Nephron (organoid): Measurements from ENCODE around the gene UFD1.
A peak's percentile ranks its signal among the peaks of the same experiment; 100 is the strongest.

Experiments used
- H3K27ac Mint-ChIP-seq, 3 experiments: 2 replicates each; pipeline ENCODE4 v1.8.0; 2020; ENCODE audit warnings: mixed read lengths in 3 of 3, mild to moderate bottlenecking in 2 of 3, moderate library complexity in 1 of 3
- H3K27me3 Mint-ChIP-seq: 2 replicates; pipeline ENCODE4 v1.8.0; 2021; ENCODE audit warnings: low read depth, mild to moderate bottlenecking, moderate library complexity, mixed read lengths
- H3K36me3 Mint-ChIP-seq: 2 replicates; pipeline ENCODE4 v1.8.0; 2020; ENCODE audit warnings: low read depth, mixed read lengths
- H3K4me1 Mint-ChIP-seq: 2 replicates; pipeline ENCODE4 v1.8.0; 2020; ENCODE audit warnings: mixed read lengths
- H3K4me3 Mint-ChIP-seq, 3 experiments: 2 replicates each; pipeline ENCODE4 v1.8.0; 2020; ENCODE audit warnings: mild to moderate bottlenecking in 3 of 3, mixed read lengths in 3 of 3, moderate library complexity in 2 of 3
- H3K9me3 Mint-ChIP-seq: 2 replicates; pipeline ENCODE4 v1.8.0; 2020; ENCODE audit warnings: mixed read lengths
- CTCF ChIP-seq, 3 experiments: fragments of 200-600 bp; sonication (generic); IDR thresholded peaks; one replicate each; pipeline ENCODE4 v1.5.0; 2021; ENCODE audit warnings: antibody characterized with exemption in 3 of 3; ENCODE audit not compliant: unreplicated experiment in 3 of 3

The UFD1 gene

GRCh38 chr22:19517919-19518611 lies 39.1 kb upstream of the UFD1 start:
- Mint-ChIP-seq H3K4me3 (peak overlapping the region in 2 of 3 experiments; percentile 39 to 46), H3K4me1 (peaks cover 11% of the 10 kb centered on the region), H3K27me3 (peaks cover 14% of the 10 kb centered on the region), H3K36me3 (peaks cover 22% of the 10 kb centered on the region), H3K27ac (peak overlapping the region; percentile 74 to 97 (median 91)), H3K9me3 (peaks cover 4% of the 10 kb centered on the region)
- TF ChIP-seq CTCF (IDR thresholded peaks at IDR 0.05; ENCODE audit: unreplicated experiment in 3 of 3), result no peak

GRCh38 chr22:19517171-19517500 lies 38.1 kb upstream of the UFD1 start:
- Mint-ChIP-seq H3K36me3 (peaks cover 29% of the 10 kb centered on the region), H3K4me1 (peaks cover 11% of the 10 kb centered on the region), H3K4me3 (no peak overlapping the region), H3K27ac (peak overlapping the region in 2 of 3 experiments; percentile 91 to 97), H3K27me3 (peaks cover 6% of the 10 kb centered on the region), H3K9me3 (peaks cover 4% of the 10 kb centered on the region)
- no peak for TF ChIP-seq CTCF (IDR thresholded peaks at IDR 0.05; ENCODE audit: unreplicated experiment in 3 of 3)

GRCh38 chr22:19516378-19517170 lies 37.6 kb upstream of the UFD1 start:
- peaks cover 35% of the 10 kb centered on the region for H3K36me3 Mint-ChIP-seq
- peaks cover 11% of the 10 kb centered on the region for H3K4me1 Mint-ChIP-seq
- peak overlapping the region in 1 of 3 experiments; percentile 97 for H3K27ac Mint-ChIP-seq
- TF ChIP-seq CTCF (IDR thresholded peaks at IDR 0.05; ENCODE audit: unreplicated experiment in 3 of 3), result no peak
- H3K9me3 Mint-ChIP-seq, result peaks cover 4% of the 10 kb centered on the region
- H3K4me3 Mint-ChIP-seq, result no peak overlapping the region
- H3K27me3 Mint-ChIP-seq, result no peaks in the 10 kb centered on the region

GRCh38 chr22:19515654-19516377 lies 36.8 kb upstream of the UFD1 start:
- H3K27ac Mint-ChIP-seq, result peak overlapping the region in 1 of 3 experiments; percentile 67
- no peak for TF ChIP-seq CTCF (IDR thresholded peaks at IDR 0.05; ENCODE audit: unreplicated experiment in 3 of 3)
- peaks cover 11% of the 10 kb centered on the region for H3K4me1 Mint-ChIP-seq
- peaks cover 36% of the 10 kb centered on the region for H3K36me3 Mint-ChIP-seq
- H3K27me3 Mint-ChIP-seq, result no peaks in the 10 kb centered on the region
- peaks cover 4% of the 10 kb centered on the region for H3K9me3 Mint-ChIP-seq
- no peak overlapping the region for H3K4me3 Mint-ChIP-seq

GRCh38 chr22:19514831-19515565 lies 36.0 kb upstream of the UFD1 start:
- H3K36me3 Mint-ChIP-seq, result peaks cover 36% of the 10 kb centered on the region
- H3K9me3 Mint-ChIP-seq, result peaks cover 4% of the 10 kb centered on the region
- H3K4me3 Mint-ChIP-seq, result no peak overlapping the region
- H3K4me1 Mint-ChIP-seq, result peaks cover 11% of the 10 kb centered on the region
- no peaks in the 10 kb centered on the region for H3K27me3 Mint-ChIP-seq
- no peak for TF ChIP-seq CTCF (IDR thresholded peaks at IDR 0.05; ENCODE audit: unreplicated experiment in 3 of 3)
- H3K27ac Mint-ChIP-seq, result peak overlapping the region in 2 of 3 experiments; percentile 26 to 67
